Hepatocyte (in vitro differentiated cells): Measurements from ENCODE around the gene ANAPC15.

Source experiments
- EZH2 ChIP-seq: fragments of 200-600 bp; sonication (generic); IDR thresholded peaks from 2 replicates; pipeline ENCODE4 v1.6.1; 2016; ENCODE audit warnings: antibody characterized with exemption, mild to moderate bottlenecking, borderline replicate concordance
- TF ChIP-seq, protein P1 (sequence below): fragments of 200-600 bp; sonication (generic); IDR thresholded peaks from 2 replicates; pipeline ENCODE4 v1.5.1; 2016; ENCODE audit warnings: antibody characterized with exemption, mild to moderate bottlenecking; ENCODE audit not compliant: poor library complexity

GRCh38 chr11:72155751-72156150 lies 43.3 kb upstream of the ANAPC15 start:
- TF ChIP-seq, protein P1, sequence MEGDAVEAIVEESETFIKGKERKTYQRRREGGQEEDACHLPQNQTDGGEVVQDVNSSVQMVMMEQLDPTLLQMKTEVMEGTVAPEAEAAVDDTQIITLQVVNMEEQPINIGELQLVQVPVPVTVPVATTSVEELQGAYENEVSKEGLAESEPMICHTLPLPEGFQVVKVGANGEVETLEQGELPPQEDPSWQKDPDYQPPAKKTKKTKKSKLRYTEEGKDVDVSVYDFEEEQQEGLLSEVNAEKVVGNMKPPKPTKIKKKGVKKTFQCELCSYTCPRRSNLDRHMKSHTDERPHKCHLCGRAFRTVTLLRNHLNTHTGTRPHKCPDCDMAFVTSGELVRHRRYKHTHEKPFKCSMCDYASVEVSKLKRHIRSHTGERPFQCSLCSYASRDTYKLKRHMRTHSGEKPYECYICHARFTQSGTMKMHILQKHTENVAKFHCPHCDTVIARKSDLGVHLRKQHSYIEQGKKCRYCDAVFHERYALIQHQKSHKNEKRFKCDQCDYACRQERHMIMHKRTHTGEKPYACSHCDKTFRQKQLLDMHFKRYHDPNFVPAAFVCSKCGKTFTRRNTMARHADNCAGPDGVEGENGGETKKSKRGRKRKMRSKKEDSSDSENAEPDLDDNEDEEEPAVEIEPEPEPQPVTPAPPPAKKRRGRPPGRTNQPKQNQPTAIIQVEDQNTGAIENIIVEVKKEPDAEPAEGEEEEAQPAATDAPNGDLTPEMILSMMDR = no peak
- no peak for TF ChIP-seq EZH2
